WTC11 (cell line): Measurements from ENCODE around the gene CAV2. TPM values are rescaled to one million over a fixed set of nuclear protein-coding genes. Genes with fewer than 3 reads are reported as not detected.

Source experiments
- ATAC-seq: fragments of 200-7000 bp; cut with Tn5 transposase; 2 replicates; pipeline ENCODE4 v1.10.0; 2021; ENCODE audit warnings: mild to moderate bottlenecking, moderate library complexity
- CTCF ChIA-PET: fragments of 300-600 bp; sonication (Branson Sonifier 250); formaldehyde crosslinking; loops from one replicate; lab custom pipeline; 2021; ENCODE audit warnings: antibody characterized with exemption; lab: Charles Lee
- POLR2A ChIA-PET: fragments of 350-600 bp; sonication (Branson Sonifier 250); formaldehyde crosslinking; loops from one replicate; lab custom pipeline; 2021; ENCODE audit warnings: antibody characterized with exemption; lab: Charles Lee
- DNase-seq: peaks from one replicate; pipeline ENCODE4 v3.0.0; 2021; ENCODE audit warnings: low spot score
- H3K27ac Mint-ChIP-seq: 2 replicates; pipeline ENCODE4 v1.8.0; 2021; ENCODE audit warnings: mixed read lengths
- H3K27me3 Mint-ChIP-seq: 2 replicates; pipeline ENCODE4 v1.8.0; 2021; ENCODE audit warnings: low read depth, mild to moderate bottlenecking, moderate library complexity, mixed read lengths
- H3K36me3 Mint-ChIP-seq: 2 replicates; pipeline ENCODE4 v1.8.0; 2021; ENCODE audit warnings: mixed read lengths
- H3K4me1 Mint-ChIP-seq: 2 replicates; pipeline ENCODE4 v1.8.0; 2022; ENCODE audit warnings: mixed read lengths
- H3K4me3 Mint-ChIP-seq: 2 replicates; pipeline ENCODE4 v1.8.0; 2021; ENCODE audit warnings: mild to moderate bottlenecking, moderate library complexity, mixed read lengths
- H3K9me3 Mint-ChIP-seq: 2 replicates; pipeline ENCODE4 v1.8.0; 2021; ENCODE audit warnings: mixed read lengths
- AFF4 ChIP-seq: sonication (generic); formaldehyde crosslinking; IDR thresholded peaks from 2 replicates; pipeline ENCODE4 v1.8.1; 2023; ENCODE audit warnings: mild to moderate bottlenecking, missing genetic modification reagents, borderline replicate concordance
- CTCF ChIP-seq: fragments of 200-600 bp; IDR thresholded peaks from 2 replicates; pipeline ENCODE4 v1.8.0; 2022; ENCODE audit warnings: antibody characterized with exemption
- GRHL2 ChIP-seq: fragments of 250-450 bp; sonication (Bioruptor Pico); IDR thresholded peaks from 2 replicates; pipeline ENCODE4 v1.8.0; 2022; ENCODE audit warnings: mild to moderate bottlenecking, moderate library complexity; ENCODE audit not compliant: insufficient replicate concordance, severe bottlenecking
- JUN ChIP-seq: sonication (generic); formaldehyde crosslinking; IDR thresholded peaks from 2 replicates; pipeline ENCODE4 v1.8.0; 2023; ENCODE audit warnings: mild to moderate bottlenecking, missing genetic modification reagents
- NFE2L1 ChIP-seq: sonication (generic); formaldehyde crosslinking; IDR thresholded peaks from 2 replicates; pipeline ENCODE4 v1.8.1; 2023; ENCODE audit warnings: missing genetic modification reagents
- NR3C1 ChIP-seq: sonication (generic); formaldehyde crosslinking; conservative IDR thresholded peaks from 2 replicates; pipeline ENCODE4 v1.8.1; 2023; ENCODE audit warnings: low read depth, mild to moderate bottlenecking, missing genetic modification reagents
- RELA ChIP-seq: sonication (generic); formaldehyde crosslinking; IDR thresholded peaks from 2 replicates; pipeline ENCODE4 v1.8.1; 2022; ENCODE audit warnings: missing genetic modification reagents, mild to moderate bottlenecking, borderline replicate concordance
- SP1 ChIP-seq: sonication (generic); formaldehyde crosslinking; conservative IDR thresholded peaks from 2 replicates; pipeline ENCODE4 v1.8.1; 2022; ENCODE audit warnings: missing genetic modification reagents
- TEAD1 ChIP-seq: sonication (generic); formaldehyde crosslinking; IDR thresholded peaks from 2 replicates; pipeline ENCODE4 v1.8.0; 2022; ENCODE audit warnings: mild to moderate bottlenecking, missing genetic modification reagents
- ZNF121 ChIP-seq: sonication (generic); formaldehyde crosslinking; IDR thresholded peaks from 2 replicates; pipeline ENCODE4 v1.8.0; 2023; ENCODE audit warnings: missing genetic modification reagents
- ZNF425 ChIP-seq: fragments of 250-450 bp; sonication (Bioruptor Pico); conservative IDR thresholded peaks from 2 replicates; pipeline ENCODE4 v1.9.0; 2021; ENCODE audit warnings: mild to moderate bottlenecking
- total RNA-seq: library from RNA; stranded (reverse); gene quantifications from 3 replicates; pipeline ENCODE4 v1.2.3, GENCODE V29; 2021
- TF ChIP-seq, protein P1 (sequence below): sonication (generic); formaldehyde crosslinking; IDR thresholded peaks from 2 replicates; pipeline ENCODE4 v1.8.1; 2022; ENCODE audit warnings: mild to moderate bottlenecking, moderate library complexity, missing genetic modification reagents
- TF ChIP-seq, protein P2 (sequence below): sonication (generic); formaldehyde crosslinking; IDR thresholded peaks from 2 replicates; pipeline ENCODE4 v1.8.1; 2022; ENCODE audit warnings: low read depth, missing genetic modification reagents, borderline replicate concordance
- TF ChIP-seq, protein P3 (sequence below): fragments of 250-450 bp; sonication (Bioruptor Pico); IDR thresholded peaks from 2 replicates; pipeline ENCODE4 v1.9.0; 2021; ENCODE audit warnings: mild to moderate bottlenecking, borderline replicate concordance
- TF ChIP-seq, protein P4 (sequence below): fragments of 250-450 bp; sonication (Bioruptor Pico); IDR thresholded peaks from 2 replicates; pipeline ENCODE4 v2.1.2; 2022; ENCODE audit warnings: mild to moderate bottlenecking, moderate library complexity

Gene CAV2
- total RNA-seq, 1 experiment from 2014 or later, result 4.3 TPM

DNA sequence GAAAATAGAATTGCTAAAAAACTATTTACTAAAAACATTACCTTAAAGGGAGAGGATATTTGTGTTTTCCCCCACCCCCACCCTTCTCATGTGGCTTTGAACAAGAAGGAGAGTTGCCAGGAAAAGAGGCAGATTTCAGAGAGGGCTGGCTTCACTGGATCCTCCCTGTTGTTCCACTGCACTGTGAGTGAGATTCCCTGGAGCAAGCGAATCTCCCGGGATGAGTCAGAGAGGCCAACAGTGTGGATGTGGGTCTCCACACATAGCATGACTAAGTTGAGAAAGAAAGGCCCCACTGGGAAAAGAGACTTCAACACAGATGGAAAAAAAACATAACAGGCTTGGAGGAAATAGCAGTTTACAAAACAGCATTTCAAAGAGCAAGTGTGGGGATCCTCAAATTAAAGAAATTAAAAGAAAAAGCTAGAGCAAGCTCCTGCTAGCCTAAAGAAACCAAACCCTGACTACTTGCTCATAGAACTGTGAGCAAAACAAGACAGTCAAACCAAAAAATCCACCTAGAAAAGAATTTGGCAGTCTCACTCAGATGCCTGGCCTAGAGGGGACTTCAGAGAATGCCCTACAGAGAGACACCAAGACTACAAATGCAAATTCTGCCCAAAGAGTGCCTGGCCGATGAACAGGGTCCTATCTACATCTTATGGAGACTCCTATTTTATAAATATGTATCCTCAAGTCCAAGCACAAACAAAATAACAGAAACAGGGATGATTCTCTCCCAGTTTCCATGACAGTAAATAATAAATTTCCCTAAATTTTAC lies 28.7 kb downstream of the CAV2 start:
- H3K4me1 Mint-ChIP-seq, result peaks cover 39% of the 10 kb centered on the region
- POLR2A ChIA-PET, result no interaction called here
- TF ChIP-seq NFE2L1 (CRISPR knock-in tag) (no peak), ZNF121 (no peak), NR3C1 (no peak), CTCF (no peak)
- TF ChIP-seq, protein P1, sequence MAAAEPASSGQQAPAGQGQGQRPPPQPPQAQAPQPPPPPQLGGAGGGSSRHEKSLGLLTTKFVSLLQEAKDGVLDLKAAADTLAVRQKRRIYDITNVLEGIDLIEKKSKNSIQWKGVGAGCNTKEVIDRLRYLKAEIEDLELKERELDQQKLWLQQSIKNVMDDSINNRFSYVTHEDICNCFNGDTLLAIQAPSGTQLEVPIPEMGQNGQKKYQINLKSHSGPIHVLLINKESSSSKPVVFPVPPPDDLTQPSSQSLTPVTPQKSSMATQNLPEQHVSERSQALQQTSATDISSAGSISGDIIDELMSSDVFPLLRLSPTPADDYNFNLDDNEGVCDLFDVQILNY (CRISPR knock-in tag), result no peak
- TF ChIP-seq, protein P2, sequence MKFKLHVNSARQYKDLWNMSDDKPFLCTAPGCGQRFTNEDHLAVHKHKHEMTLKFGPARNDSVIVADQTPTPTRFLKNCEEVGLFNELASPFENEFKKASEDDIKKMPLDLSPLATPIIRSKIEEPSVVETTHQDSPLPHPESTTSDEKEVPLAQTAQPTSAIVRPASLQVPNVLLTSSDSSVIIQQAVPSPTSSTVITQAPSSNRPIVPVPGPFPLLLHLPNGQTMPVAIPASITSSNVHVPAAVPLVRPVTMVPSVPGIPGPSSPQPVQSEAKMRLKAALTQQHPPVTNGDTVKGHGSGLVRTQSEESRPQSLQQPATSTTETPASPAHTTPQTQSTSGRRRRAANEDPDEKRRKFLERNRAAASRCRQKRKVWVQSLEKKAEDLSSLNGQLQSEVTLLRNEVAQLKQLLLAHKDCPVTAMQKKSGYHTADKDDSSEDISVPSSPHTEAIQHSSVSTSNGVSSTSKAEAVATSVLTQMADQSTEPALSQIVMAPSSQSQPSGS (CRISPR knock-in tag), result no peak
- ATAC-seq (no peak), DNase-seq (no peak)
- no peak overlapping the region for H3K4me3 Mint-ChIP-seq
- H3K27me3 Mint-ChIP-seq, result peaks cover 24% of the 10 kb centered on the region
- CTCF ChIA-PET, result no interaction called here
- no peaks in the 10 kb centered on the region for H3K36me3 Mint-ChIP-seq
- no peaks in the 10 kb centered on the region for H3K9me3 Mint-ChIP-seq
- H3K27ac Mint-ChIP-seq, result peak overlapping the region; percentile 19; the same call in 1 of the 2 replicates

- no peaks in the 10 kb centered on the region for H3K9me3 Mint-ChIP-seq
- POLR2A ChIA-PET, result no interaction called here
- H3K4me3 Mint-ChIP-seq, result no peak overlapping the region
- ATAC-seq (no peak), DNase-seq (no peak)
- no peaks in the 10 kb centered on the region for H3K36me3 Mint-ChIP-seq
- peaks cover 24% of the 10 kb centered on the region for H3K27me3 Mint-ChIP-seq
- CTCF ChIA-PET, result no interaction called here
- no peak overlapping the region for H3K27ac Mint-ChIP-seq
- H3K4me1 Mint-ChIP-seq, result peaks cover 28% of the 10 kb centered on the region
- no peak for TF ChIP-seq JUN (CRISPR knock-in tag)
- TF ChIP-seq GRHL2 (CRISPR knock-in tag), result no peak
- no peak for TF ChIP-seq SP1 (CRISPR knock-in tag)
- TF ChIP-seq ZNF425 (CRISPR knock-in tag), result no peak
- TF ChIP-seq, protein P3, sequence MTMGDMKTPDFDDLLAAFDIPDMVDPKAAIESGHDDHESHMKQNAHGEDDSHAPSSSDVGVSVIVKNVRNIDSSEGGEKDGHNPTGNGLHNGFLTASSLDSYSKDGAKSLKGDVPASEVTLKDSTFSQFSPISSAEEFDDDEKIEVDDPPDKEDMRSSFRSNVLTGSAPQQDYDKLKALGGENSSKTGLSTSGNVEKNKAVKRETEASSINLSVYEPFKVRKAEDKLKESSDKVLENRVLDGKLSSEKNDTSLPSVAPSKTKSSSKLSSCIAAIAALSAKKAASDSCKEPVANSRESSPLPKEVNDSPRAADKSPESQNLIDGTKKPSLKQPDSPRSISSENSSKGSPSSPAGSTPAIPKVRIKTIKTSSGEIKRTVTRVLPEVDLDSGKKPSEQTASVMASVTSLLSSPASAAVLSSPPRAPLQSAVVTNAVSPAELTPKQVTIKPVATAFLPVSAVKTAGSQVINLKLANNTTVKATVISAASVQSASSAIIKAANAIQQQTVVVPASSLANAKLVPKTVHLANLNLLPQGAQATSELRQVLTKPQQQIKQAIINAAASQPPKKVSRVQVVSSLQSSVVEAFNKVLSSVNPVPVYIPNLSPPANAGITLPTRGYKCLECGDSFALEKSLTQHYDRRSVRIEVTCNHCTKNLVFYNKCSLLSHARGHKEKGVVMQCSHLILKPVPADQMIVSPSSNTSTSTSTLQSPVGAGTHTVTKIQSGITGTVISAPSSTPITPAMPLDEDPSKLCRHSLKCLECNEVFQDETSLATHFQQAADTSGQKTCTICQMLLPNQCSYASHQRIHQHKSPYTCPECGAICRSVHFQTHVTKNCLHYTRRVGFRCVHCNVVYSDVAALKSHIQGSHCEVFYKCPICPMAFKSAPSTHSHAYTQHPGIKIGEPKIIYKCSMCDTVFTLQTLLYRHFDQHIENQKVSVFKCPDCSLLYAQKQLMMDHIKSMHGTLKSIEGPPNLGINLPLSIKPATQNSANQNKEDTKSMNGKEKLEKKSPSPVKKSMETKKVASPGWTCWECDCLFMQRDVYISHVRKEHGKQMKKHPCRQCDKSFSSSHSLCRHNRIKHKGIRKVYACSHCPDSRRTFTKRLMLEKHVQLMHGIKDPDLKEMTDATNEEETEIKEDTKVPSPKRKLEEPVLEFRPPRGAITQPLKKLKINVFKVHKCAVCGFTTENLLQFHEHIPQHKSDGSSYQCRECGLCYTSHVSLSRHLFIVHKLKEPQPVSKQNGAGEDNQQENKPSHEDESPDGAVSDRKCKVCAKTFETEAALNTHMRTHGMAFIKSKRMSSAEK (CRISPR knock-in tag), result no peak
- no peak for TF ChIP-seq RELA (CRISPR knock-in tag)
- no peak for TF ChIP-seq AFF4 (CRISPR knock-in tag)
- no peak for TF ChIP-seq TEAD1 (CRISPR knock-in tag)
- TF ChIP-seq, protein P4, sequence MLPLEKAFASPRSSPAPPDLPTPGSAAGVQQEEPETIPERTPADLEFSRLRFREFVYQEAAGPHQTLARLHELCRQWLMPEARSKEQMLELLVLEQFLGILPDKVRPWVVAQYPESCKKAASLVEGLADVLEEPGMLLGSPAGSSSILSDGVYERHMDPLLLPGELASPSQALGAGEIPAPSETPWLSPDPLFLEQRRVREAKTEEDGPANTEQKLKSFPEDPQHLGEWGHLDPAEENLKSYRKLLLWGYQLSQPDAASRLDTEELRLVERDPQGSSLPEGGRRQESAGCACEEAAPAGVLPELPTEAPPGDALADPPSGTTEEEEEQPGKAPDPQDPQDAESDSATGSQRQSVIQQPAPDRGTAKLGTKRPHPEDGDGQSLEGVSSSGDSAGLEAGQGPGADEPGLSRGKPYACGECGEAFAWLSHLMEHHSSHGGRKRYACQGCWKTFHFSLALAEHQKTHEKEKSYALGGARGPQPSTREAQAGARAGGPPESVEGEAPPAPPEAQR (CRISPR knock-in tag), result no peak
These were observed 29.7 kb downstream of the CAV2 start for GRCh38 chr7:116529250-116529649.
